OCI-LY7 (cell line): Measurements from ENCODE around the gene TSHZ3. TPM values are rescaled to one million over a fixed set of nuclear protein-coding genes. Genes with fewer than 3 reads are reported as not detected.

Source experiments
- BruUV-seq: library from RNA; stranded (reverse); fragments of 400-500 nt; replicated peaks from 2 replicates; lab custom pipeline; 2021; lab: Mats Ljungman, UMichigan
- CTCF ChIA-PET: fragments of 300-600 bp; sonication (Branson Sonifier 250); formaldehyde crosslinking; loops from one replicate; lab custom pipeline; 2022; ENCODE audit warnings: antibody characterized with exemption; ENCODE audit not compliant: unreplicated experiment; lab: Charles Lee
- POLR2A ChIA-PET: fragments of 300-600 bp; sonication (Branson Sonifier 250); formaldehyde crosslinking; loops from one replicate; lab custom pipeline; 2022; ENCODE audit warnings: antibody characterized with exemption; lab: Charles Lee
- DNase-seq: peaks from one replicate; pipeline ENCODE4 v3.0.0-alpha.2; 2015; ENCODE audit warnings: low spot score
- H2AFZ ChIP-seq: fragments of 200-600 bp; sonication (generic), shearing (Covaris generic); 2 replicates; pipeline ENCODE4 v1.6.1; 2014; ENCODE audit warnings: mild to moderate bottlenecking, antibody characterized with exemption, low read length, moderate library complexity
- H3K27ac ChIP-seq: fragments of 200-600 bp; sonication (generic); 2 replicates; pipeline ENCODE4 v1.5.1; 2014; ENCODE audit warnings: mixed run types, low read depth, mild to moderate bottlenecking, moderate library complexity, low read length, inconsistent platforms; ENCODE audit not compliant: poor library complexity, severe bottlenecking
- H3K36me3 ChIP-seq: fragments of 200-600 bp; sonication (generic); 2 replicates; pipeline ENCODE4 v1.6.1; 2014; ENCODE audit warnings: mild to moderate bottlenecking, antibody characterized with exemption, low read length, moderate library complexity, mixed read lengths; ENCODE audit not compliant: insufficient read depth
- H3K4me1 ChIP-seq: fragments of 200-600 bp; sonication (generic); 2 replicates; pipeline ENCODE4 v1.5.1; 2014; ENCODE audit warnings: mild to moderate bottlenecking, low read length; ENCODE audit not compliant: insufficient read depth, poor library complexity, severe bottlenecking
- H3K4me2 ChIP-seq: fragments of 200-600 bp; sonication (generic); 2 replicates; pipeline ENCODE4 v1.6.1; 2014; ENCODE audit warnings: mild to moderate bottlenecking, low read length
- H3K4me3 ChIP-seq: fragments of 200-600 bp; sonication (generic); 2 replicates; pipeline ENCODE4 v1.5.1; 2014; ENCODE audit warnings: mild to moderate bottlenecking, low read depth, low read length; ENCODE audit not compliant: poor library complexity, severe bottlenecking
- H3K79me2 ChIP-seq: fragments of 200-600 bp; sonication (generic); 2 replicates; pipeline ENCODE4 v1.6.1; 2016; ENCODE audit warnings: low read depth, mild to moderate bottlenecking, low read length, moderate library complexity, mixed read lengths; ENCODE audit not compliant: insufficient read depth
- H3K9me2 ChIP-seq: fragments of 200-600 bp; sonication (generic); 2 replicates; pipeline ENCODE4 v1.6.1; 2016; ENCODE audit warnings: mild to moderate bottlenecking, low read length, mixed read lengths; ENCODE audit not compliant: insufficient read depth
- H3K9me3 ChIP-seq: fragments of 200-600 bp; sonication (generic); 2 replicates; pipeline ENCODE4 v1.6.1; 2014; ENCODE audit warnings: mild to moderate bottlenecking, mixed run types, low read length, mixed read lengths
- H4K20me1 ChIP-seq: fragments of 200-600 bp; sonication (generic); 2 replicates; pipeline ENCODE4 v1.6.1; 2014; ENCODE audit warnings: mild to moderate bottlenecking, antibody characterized with exemption, low read length, moderate library complexity, mixed read lengths; ENCODE audit not compliant: insufficient read depth
- CTCF ChIP-seq: fragments of 200-600 bp; sonication (generic); conservative IDR thresholded peaks from 2 replicates; pipeline ENCODE4 v1.5.1; 2014; ENCODE audit warnings: mild to moderate bottlenecking, antibody characterized with exemption, low read length, moderate library complexity, mixed read lengths
- EZH2phosphoT487 ChIP-seq: fragments of 200-600 bp; sonication (generic); IDR thresholded peaks from 2 replicates; pipeline ENCODE4 v1.6.1; 2018; ENCODE audit warnings: low read depth, borderline replicate concordance, mild to moderate bottlenecking, mixed run types, antibody characterized with exemption, low read length, moderate library complexity, mixed read lengths
- intact Hi-C: fragments of 100-400 bp; cut with micrococcal nuclease; formaldehyde crosslinking; loops from one replicate; pipeline ENCODE4 v1.10.0; 2022; ENCODE audit not compliant: unreplicated experiment
- total RNA-seq, 2 experiments: library from RNA; depleted of rRNA in 1 of 2; stranded (reverse); fragments of >200 nt in 1 of 2; shearing (Covaris generic) in 1 of 2; gene quantifications; 2 replicates each; pipeline ENCODE4 v1.2.3, GENCODE V29; 2014 to 2022

The TSHZ3 gene
- total RNA-seq, 2 experiments from 2014 or later = not detected

- H3K4me2 ChIP-seq = no peak overlapping the region
- no peaks in the 10 kb centered on the region for H4K20me1 ChIP-seq
- ChIA-PET POLR2A (no interaction called here), CTCF (interaction anchor here (0.6 kb wide), 2 partner anchors 52 to 556 kb away, joined by 4 to 5 read pairs; no protein-coding TSS in a partner anchor)
- no TSS peak for BruUV-seq
- no peaks in the 10 kb centered on the region for H3K79me2 ChIP-seq
- no peaks in the 10 kb centered on the region for H3K36me3 ChIP-seq
- H3K27ac ChIP-seq = no peak overlapping the region
- no peaks in the 10 kb centered on the region for H3K4me1 ChIP-seq
- H3K4me3 ChIP-seq = no peak overlapping the region
- intact Hi-C loops = no loop called here
- H3K9me2 ChIP-seq = no peaks in the 10 kb centered on the region
- TF ChIP-seq EZH2phosphoT487 (no peak), CTCF (no peak)
- H3K9me3 ChIP-seq = no peaks in the 10 kb centered on the region
- no peak overlapping the region for H2AFZ ChIP-seq
- DNase-seq = no peak
Observed at GRCh38 chr19:31263328-31263727, 85.9 kb downstream of the TSHZ3 start.

GRCh38 chr19:31262725-31263191 lies 86.5 kb downstream of the TSHZ3 start:
- Histone ChIP-seq H3K9me3 (no peaks in the 10 kb centered on the region), H3K4me1 (no peaks in the 10 kb centered on the region), H3K79me2 (no peaks in the 10 kb centered on the region), H4K20me1 (no peaks in the 10 kb centered on the region), H3K4me3 (no peak overlapping the region), H3K4me2 (no peak overlapping the region), H3K36me3 (no peaks in the 10 kb centered on the region), H3K9me2 (no peaks in the 10 kb centered on the region), H2AFZ (no peak overlapping the region), H3K27ac (no peak overlapping the region)
- CTCF ChIA-PET = no interaction called here
- no TSS peak for BruUV-seq
- no peak for DNase-seq
- TF ChIP-seq CTCF (no peak), EZH2phosphoT487 (no peak)
- intact Hi-C loops = no loop called here
- POLR2A ChIA-PET = no interaction called here

- H3K9me2 ChIP-seq = no peaks in the 10 kb centered on the region
- CTCF ChIA-PET = no interaction called here
- no peak for DNase-seq
- POLR2A ChIA-PET = no interaction called here
- no peaks in the 10 kb centered on the region for H3K36me3 ChIP-seq
- no peak for TF ChIP-seq CTCF
- no peaks in the 10 kb centered on the region for H3K9me3 ChIP-seq
- no peak overlapping the region for H3K4me2 ChIP-seq
- no peaks in the 10 kb centered on the region for H4K20me1 ChIP-seq
- no peak overlapping the region for H3K4me3 ChIP-seq
- H3K79me2 ChIP-seq = no peaks in the 10 kb centered on the region
- no TSS peak for BruUV-seq
- intact Hi-C loops = no loop called here
- H2AFZ ChIP-seq = no peak overlapping the region
- H3K27ac ChIP-seq = no peak overlapping the region
- H3K4me1 ChIP-seq = no peaks in the 10 kb centered on the region
Observed at GRCh38 chr19:31261603-31262212, 87.5 kb downstream of the TSHZ3 start.
